H1 (cell line): Measurements from ENCODE around the gene SHROOM3. TPM values are rescaled to one million over a fixed set of nuclear protein-coding genes. Genes with fewer than 3 reads are reported as not detected.

Source experiments
- CTCF ChIA-PET: fragments of 300-600 bp; sonication (Branson Sonifier 250); formaldehyde crosslinking; loops from one replicate; lab custom pipeline; 2021; ENCODE audit not compliant: partially characterized antibody; lab: Charles Lee
- POLR2A ChIA-PET: fragments of 300-600 bp; sonication (Branson Sonifier 250); formaldehyde crosslinking; loops from one replicate; lab custom pipeline; 2021; ENCODE audit warnings: inconsistent platforms; ENCODE audit not compliant: partially characterized antibody; lab: Charles Lee
- DNase-seq, 2 experiments: peaks; one replicate each; pipeline versions ENCODE4 v3.0.0 to v3.0.0-alpha.2; 2010 to 2022; ENCODE audit warnings: low spot score in 2 of 2, low read depth in 1 of 2, mixed read lengths in 1 of 2
- FAIRE-seq: peaks from 2 replicates; lab custom pipeline; 2011; peaks lifted over from hg19 to GRCh38; lab: Jason Lieb, UNC
- H2AFZ ChIP-seq: 2 replicates; pipeline ENCODE4 v1.8.1; 2012; ENCODE audit warnings: low read length, inconsistent platforms
- H2AK5ac ChIP-seq: 2 replicates; pipeline ENCODE4 v1.6.1; 2013; ENCODE audit warnings: low read depth, low read length
- H2BK120ac ChIP-seq: replicated peaks from 2 replicates; pipeline ENCODE3; 2013; ENCODE audit warnings: low read depth, low read length, inconsistent platforms
- H2BK12ac ChIP-seq: 2 replicates; pipeline ENCODE4 v1.6.1; 2013; ENCODE audit warnings: low read depth, low read length
- H2BK15ac ChIP-seq: 2 replicates; pipeline ENCODE4 v1.6.1; 2013; ENCODE audit warnings: low read length
- H2BK20ac ChIP-seq: 2 replicates; pipeline ENCODE4 v1.6.1; 2013; ENCODE audit warnings: low read length
- H2BK5ac ChIP-seq: 2 replicates; pipeline ENCODE4 v1.6.1; 2013; ENCODE audit warnings: low read depth, low read length
- H3K14ac ChIP-seq: 2 replicates; pipeline ENCODE4 v1.6.1; 2013; ENCODE audit warnings: inconsistent platforms; ENCODE audit not compliant: insufficient read length
- H3K18ac ChIP-seq: 2 replicates; pipeline ENCODE4 v1.6.1; 2013; ENCODE audit warnings: low read length; ENCODE audit errors: extremely low read depth
- H3K23ac ChIP-seq: 2 replicates; pipeline ENCODE4 v1.6.1; 2013; ENCODE audit warnings: inconsistent platforms; ENCODE audit not compliant: insufficient read length
- H3K23me2 ChIP-seq: 2 replicates; pipeline ENCODE4 v1.6.1; 2013; ENCODE audit warnings: low read depth, low read length
- H3K27ac ChIP-seq: 2 replicates; pipeline ENCODE4 v1.6.1; 2011; ENCODE audit warnings: low read depth, low read length, inconsistent platforms
- H3K27me3 ChIP-seq, 4 experiments: replicated peaks in 1 of 4; 1 replicate in 1 of 4; 2 replicates in 3 of 4; pipeline versions ENCODE4 v1.6.1 to v1.8.1; 2011 to 2013; ENCODE audit warnings: low read length in 3 of 4, mild to moderate bottlenecking in 3 of 4, inconsistent platforms in 2 of 4, mixed read lengths in 2 of 4, moderate library complexity in 1 of 4; ENCODE audit not compliant: control insufficient read depth in 3 of 4, insufficient read depth in 3 of 4; ENCODE audit errors: extremely low read depth in 1 of 4
- H3K36me3 ChIP-seq, 4 experiments: 2 replicates each; pipeline versions ENCODE4 v1.6.1 to v1.8.1; 2011 to 2013; ENCODE audit warnings: mild to moderate bottlenecking in 4 of 4, low read length in 3 of 4, moderate library complexity in 2 of 4, control low read depth in 1 of 4, inconsistent platforms in 1 of 4; ENCODE audit not compliant: insufficient read depth in 4 of 4, control insufficient read depth in 2 of 4
- H3K4ac ChIP-seq: replicated peaks from 2 replicates; pipeline ENCODE3; 2013; ENCODE audit warnings: low read length, low read depth, mixed read lengths, inconsistent platforms; ENCODE audit not compliant: insufficient read length
- H3K4me1 ChIP-seq, 4 experiments: replicated peaks in 1 of 4; 1 replicate in 1 of 4; 2 replicates in 3 of 4; pipeline versions ENCODE4 v1.6.1 to v1.8.1; 2011 to 2013; ENCODE audit warnings: low read length in 3 of 4, inconsistent platforms in 2 of 4, mixed read lengths in 1 of 4; ENCODE audit not compliant: insufficient read depth in 4 of 4, control insufficient read depth in 3 of 4
- H3K4me2 ChIP-seq, 2 experiments: 2 replicates each; pipeline versions ENCODE4 v1.6.1 to v1.8.1; 2011 to 2013; ENCODE audit warnings: low read depth in 2 of 2, low read length in 2 of 2, control low read depth in 1 of 2, inconsistent platforms in 1 of 2, mild to moderate bottlenecking in 1 of 2; ENCODE audit not compliant: insufficient read depth in 1 of 2
- H3K4me3 ChIP-seq, 4 experiments: fragments of 200-600, 300-600 bp in 1 of 4; sonication (generic), shearing (Covaris generic), sonication (Bioruptor Twin) in 1 of 4; 2 replicates each; pipeline versions ENCODE4 v1.5.1 to v1.8.1; 2011 to 2016; ENCODE audit warnings: low read length in 4 of 4, low read depth in 3 of 4, control low read depth in 2 of 4, inconsistent platforms in 2 of 4, mild to moderate bottlenecking in 2 of 4, mixed read lengths in 1 of 4, moderate library complexity in 1 of 4; ENCODE audit not compliant: insufficient read depth in 2 of 4; ENCODE audit errors: extremely low read depth in 1 of 4
- H3K56ac ChIP-seq: replicated peaks from 2 replicates; pipeline ENCODE3; 2013; ENCODE audit warnings: low read depth, mild to moderate bottlenecking, mixed read lengths, low read length, inconsistent platforms; ENCODE audit not compliant: insufficient read length
- H3K79me1 ChIP-seq: 2 replicates; pipeline ENCODE4 v1.6.1; 2013; ENCODE audit warnings: low read depth, low read length, control low read depth
- H3K79me2 ChIP-seq, 2 experiments: 2 replicates each; pipeline versions ENCODE4 v1.6.1 to v1.8.1; 2012 to 2013; ENCODE audit warnings: low read length in 2 of 2, mild to moderate bottlenecking in 2 of 2, inconsistent platforms in 1 of 2; ENCODE audit not compliant: insufficient read depth in 2 of 2, control insufficient read depth in 1 of 2
- H3K9ac ChIP-seq, 4 experiments: replicated peaks in 1 of 4; 1 replicate in 1 of 4; 2 replicates in 3 of 4; pipeline versions ENCODE4 v1.6.1 to v1.8.1; 2011 to 2013; ENCODE audit warnings: low read depth in 3 of 4, low read length in 3 of 4, control low read depth in 2 of 4, mild to moderate bottlenecking in 2 of 4, moderate library complexity in 2 of 4, inconsistent platforms in 1 of 4; ENCODE audit errors: extremely low read depth in 1 of 4
- H3K9me3 ChIP-seq, 2 experiments: 2 replicates each; pipeline versions ENCODE4 v1.6.1 to v1.8.1; 2012 to 2013; ENCODE audit warnings: mild to moderate bottlenecking in 2 of 2, moderate library complexity in 2 of 2, control low read depth in 1 of 2, inconsistent platforms in 1 of 2, low read depth in 1 of 2, low read length in 1 of 2, mixed read lengths in 1 of 2; ENCODE audit not compliant: insufficient read depth in 2 of 2
- H4K20me1 ChIP-seq, 2 experiments: replicated peaks in 1 of 2; 2 replicates each; pipeline versions ENCODE3 to v1.8.1; 2011 to 2013; ENCODE audit warnings: inconsistent platforms in 2 of 2, low read length in 2 of 2, mild to moderate bottlenecking in 1 of 2; ENCODE audit not compliant: insufficient read depth in 2 of 2, control insufficient read depth in 1 of 2
- H4K5ac ChIP-seq: 2 replicates; pipeline ENCODE4 v1.6.1; 2013; ENCODE audit warnings: low read length, low read depth, mixed read lengths, inconsistent platforms; ENCODE audit not compliant: insufficient read length
- H4K8ac ChIP-seq: 2 replicates; pipeline ENCODE4 v1.8.0; 2013; ENCODE audit warnings: mild to moderate bottlenecking, moderate library complexity, low read length, inconsistent platforms; ENCODE audit not compliant: insufficient read depth; ENCODE audit errors: extremely low read depth
- H4K91ac ChIP-seq: replicated peaks from 2 replicates; pipeline ENCODE3; 2013; ENCODE audit warnings: low read length, mixed read lengths, inconsistent platforms; ENCODE audit not compliant: insufficient read length
- ASH2L ChIP-seq: fragments of 200-600, 300-600 bp; sonication (generic); IDR thresholded peaks from one replicate; pipeline ENCODE4 v1.7.1; 2017; ENCODE audit warnings: low read length
- BACH1 ChIP-seq: IDR thresholded peaks from 2 replicates; pipeline ENCODE4 v1.6.1; 2012; ENCODE audit warnings: low read length, improper control_type of control experiment
- EP300 ChIP-seq, 2 experiments: IDR thresholded peaks; 1 replicate in 1 of 2; 2 replicates in 1 of 2; pipeline ENCODE4 v1.6.1; 2011 to 2012; ENCODE audit warnings: low read depth in 2 of 2, low read length in 2 of 2, mild to moderate bottlenecking in 2 of 2, borderline replicate concordance in 1 of 2, inconsistent platforms in 1 of 2, moderate library complexity in 1 of 2
- FOSL1 ChIP-seq: IDR thresholded peaks from 2 replicates; pipeline ENCODE4 v1.6.1; 2011; ENCODE audit warnings: mild to moderate bottlenecking, low read depth, low read length, moderate library complexity; ENCODE audit not compliant: insufficient read depth
- KDM1A ChIP-seq: fragments of 200-600, 300-600 bp; sonication (generic); IDR thresholded peaks from 2 replicates; pipeline ENCODE4 v1.7.1; 2016; ENCODE audit warnings: mild to moderate bottlenecking, low read length, borderline replicate concordance
- MAFK ChIP-seq: IDR thresholded peaks from 2 replicates; pipeline ENCODE4 v1.6.1; 2012; ENCODE audit warnings: low read depth, mild to moderate bottlenecking, improper control_type of control experiment, low read length
- PHF8 ChIP-seq: fragments of 200-600 bp; sonication (generic); conservative IDR thresholded peaks from 2 replicates; pipeline ENCODE4 v1.7.1; 2012; ENCODE audit warnings: low read depth, mild to moderate bottlenecking, inconsistent platforms, low read length, moderate library complexity
- POLR2A ChIP-seq, 2 experiments: IDR thresholded peaks; 1 replicate in 1 of 2; 2 replicates in 1 of 2; pipeline ENCODE4 v1.6.1; 2011; ENCODE audit warnings: low read depth in 2 of 2, low read length in 2 of 2, mild to moderate bottlenecking in 2 of 2; ENCODE audit errors: control extremely low read depth in 1 of 2
- RAD21 ChIP-seq, 2 experiments: IDR thresholded peaks in 1 of 2; conservative IDR thresholded peaks in 1 of 2; 2 replicates each; pipeline ENCODE4 v1.6.1; 2011; ENCODE audit warnings: low read depth in 2 of 2, low read length in 2 of 2, improper control_type of control experiment in 1 of 2, inconsistent platforms in 1 of 2, mild to moderate bottlenecking in 1 of 2, moderate library complexity in 1 of 2
- RBBP5 ChIP-seq: IDR thresholded peaks from 2 replicates; pipeline ENCODE4 v1.7.1; 2012; ENCODE audit warnings: low read depth, mild to moderate bottlenecking, inconsistent platforms, low read length, moderate library complexity, borderline replicate concordance
- TAF7 ChIP-seq: optimal IDR thresholded peaks from 2 replicates; pipeline ENCODE3; 2011; ENCODE audit warnings: low read depth, mild to moderate bottlenecking, inconsistent platforms, low read length, moderate library complexity, borderline replicate concordance
- ZNF274 ChIP-seq: IDR thresholded peaks from 2 replicates; pipeline ENCODE4 v1.7.0; 2012; ENCODE audit warnings: low read length, borderline replicate concordance; ENCODE audit errors: extremely low read depth
- WGBS, 2 experiments: shearing (Covaris generic) in 1 of 2; methylation state at CpG; one replicate each; pipeline versions ENCODE4 v1.1.6 to v1.1.7; 2013 to 2015; ENCODE audit warnings: low lambda C conversion rate in 2 of 2, mixed read lengths in 2 of 2, inconsistent platforms in 1 of 2, low coverage in 1 of 2, missing lambda C conversion rate in 1 of 2; ENCODE audit not compliant: insufficient replicate concordance in 2 of 2, insufficient coverage in 1 of 2, insufficient read length in 1 of 2; ENCODE audit errors: extremely low coverage in 1 of 2, missing lambda C conversion rate in 1 of 2; 5-methylcytosine and 5-hydroxymethylcytosine counted together
- polyA plus RNA-seq, 7 experiments: library from polyadenylated mRNA; depleted of rRNA in 3 of 7; stranded (reverse) in 5 of 7; unstranded in 2 of 7; fragments of >200 nt in 5 of 7; fragments of 200-250 nt in 2 of 7; gene quantifications; 1 replicate in 5 of 7; 2 replicates in 1 of 7; 4 replicates in 1 of 7; pipeline versions ENCODE4 v1.2.1 to v1.2.3, GENCODE V29; 2011 to 2013; ENCODE audit warnings: missing spikeins in 2 of 7, mixed read lengths in 2 of 7
- total RNA-seq: library from RNA; stranded (reverse); fragmentation: NEBNext Ultra II Directional; extraction: Animal tissue kit (Norgen Biotek cat#: 25700); gene quantifications from 2 replicates; pipeline ENCODE4 v1.2.1, GENCODE V29; 2021

The SHROOM3 gene
- total and polyA plus RNA-seq, 2 of the 8 experiments (the other 6 are each of a cell fraction or from before 2014, with no cell fraction given) = 15.8 to 34.0 TPM

DNA sequence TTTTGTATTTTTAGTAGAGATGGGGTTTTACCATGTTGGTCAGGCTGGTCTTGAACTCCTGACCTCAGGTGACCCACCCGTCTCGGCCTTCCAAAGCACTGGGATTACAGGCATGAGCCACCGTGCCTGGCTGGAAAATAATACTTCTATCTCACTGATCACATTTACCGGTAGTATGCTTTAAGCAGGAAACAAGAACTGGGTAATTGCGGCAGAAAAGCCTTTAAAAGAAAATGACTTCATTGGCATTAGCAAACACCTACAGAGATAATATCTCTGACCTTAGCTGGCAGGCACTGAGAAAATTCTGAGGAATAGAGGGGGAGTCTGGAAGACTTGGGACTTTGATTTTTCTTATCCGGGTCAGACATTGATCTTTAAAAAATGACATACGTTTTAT lies 78.5 kb downstream of the SHROOM3 start:
- H3K23ac ChIP-seq = no peak overlapping the region
- no peak overlapping the region for H4K5ac ChIP-seq
- peaks cover 0 to 5% of the 10 kb centered on the region in 2 experiments; a peak in 2 of 4 replicates for H3K9me3 ChIP-seq
- H2AK5ac ChIP-seq = no peak overlapping the region
- no peaks in the 10 kb centered on the region; the same call in 1 of the 2 replicates for H3K23me2 ChIP-seq
- H3K4me1 ChIP-seq = no peaks in the 10 kb centered on the region; a peak in 1 of 7 replicates
- FAIRE-seq = no peak
- H3K18ac ChIP-seq = no peak overlapping the region
- no peak for DNase-seq
- CTCF ChIA-PET = interaction anchor here (1.2 to 1.9 kb wide), 3 partner anchors 43 to 324 kb away, joined by 3 to 7 read pairs (median 3); no protein-coding TSS in a partner anchor
- no peak overlapping the region for H2BK15ac ChIP-seq
- peaks cover 0 to 4% of the 10 kb centered on the region in 2 experiments; a peak in 1 of 4 replicates for H3K79me2 ChIP-seq
- H2AFZ ChIP-seq = no peak overlapping the region
- H3K79me1 ChIP-seq = no peaks in the 10 kb centered on the region
- H3K9ac ChIP-seq = no peak overlapping the region
- no peaks in the 10 kb centered on the region for H3K27me3 ChIP-seq
- POLR2A ChIA-PET = no interaction called here
- H3K36me3 ChIP-seq = peaks cover 0 to 6% (median 0%) of the 10 kb centered on the region in 4 experiments; a peak in 2 of 8 replicates
- no peak overlapping the region for H2BK120ac ChIP-seq
- H3K27ac ChIP-seq = no peak overlapping the region
- 96% methylated on average over 7 of the region's 7 CpGs; no CpG with 5 or more reads in 1 of the 2 experiments for WGBS, 2 experiments
- H3K4ac ChIP-seq = no peak overlapping the region
- H3K4me3 ChIP-seq = no peak overlapping the region
- H2BK5ac ChIP-seq = no peak overlapping the region
- H3K14ac ChIP-seq = no peak overlapping the region
- H2BK12ac ChIP-seq = no peak overlapping the region
- H3K56ac ChIP-seq = no peak overlapping the region
- H4K20me1 ChIP-seq = no peaks in the 10 kb centered on the region
- H4K8ac ChIP-seq = no peak overlapping the region
- H2BK20ac ChIP-seq = no peak overlapping the region
- H3K4me2 ChIP-seq = no peak overlapping the region
- no peak overlapping the region for H4K91ac ChIP-seq
- TF ChIP-seq PHF8 (no peak), RBBP5 (no peak), RAD21 (IDR thresholded peaks at IDR 0.05 in 1 of 2, conservative IDR thresholded peaks at IDR 0.05 in 1 of 2; ENCODE audit: low read depth in 2 of 2, low read length in 2 of 2) (no peak), EP300 (IDR thresholded peaks at IDR 0.05; ENCODE audit: borderline replicate concordance in 1 of 2, low read depth in 2 of 2, low read length in 2 of 2) (no peak), ASH2L (no peak), ZNF274 (no peak), FOSL1 (no peak), POLR2A (IDR thresholded peaks at IDR 0.05; ENCODE audit: control extremely low read depth in 1 of 2, low read depth in 2 of 2, low read length in 2 of 2) (no peak), TAF7 (no peak), MAFK (no peak), KDM1A (no peak), BACH1 (no peak)
